ENCODE measurements around the gene MAST4. TPM values are rescaled to one million over a fixed set of nuclear protein-coding genes. Genes with fewer than 3 reads are reported as not detected.
A peak's percentile ranks its signal among the peaks of the same experiment; 100 is the strongest.

Gene MAST4
- total RNA-seq, 1 experiment from 2014 or later: 3.3 TPM

DNA sequence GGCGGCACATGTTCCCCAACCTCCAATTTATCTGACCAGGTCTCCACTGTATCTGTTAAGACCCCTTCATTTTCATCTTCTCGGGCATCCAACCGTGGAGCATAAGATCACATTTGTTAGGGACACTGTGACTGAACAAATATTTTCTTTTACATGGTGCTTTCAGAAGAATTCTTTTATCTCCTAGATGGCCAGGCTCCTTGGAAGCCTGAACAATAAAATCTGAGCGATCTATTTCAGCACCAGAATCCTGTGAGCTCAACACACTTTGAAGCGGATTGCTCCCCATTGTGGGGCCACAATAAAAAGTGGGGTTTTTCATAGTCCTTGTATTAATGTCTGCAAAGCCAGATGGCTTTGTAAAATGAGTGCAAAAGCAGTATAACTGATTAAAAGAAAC is 326.7 kb downstream of the MAST4 start:
- H3K9me3 ChIP-seq (replicated peaks): no peaks in the 10 kb centered on the region
- DNase-seq: no peak

DNA sequence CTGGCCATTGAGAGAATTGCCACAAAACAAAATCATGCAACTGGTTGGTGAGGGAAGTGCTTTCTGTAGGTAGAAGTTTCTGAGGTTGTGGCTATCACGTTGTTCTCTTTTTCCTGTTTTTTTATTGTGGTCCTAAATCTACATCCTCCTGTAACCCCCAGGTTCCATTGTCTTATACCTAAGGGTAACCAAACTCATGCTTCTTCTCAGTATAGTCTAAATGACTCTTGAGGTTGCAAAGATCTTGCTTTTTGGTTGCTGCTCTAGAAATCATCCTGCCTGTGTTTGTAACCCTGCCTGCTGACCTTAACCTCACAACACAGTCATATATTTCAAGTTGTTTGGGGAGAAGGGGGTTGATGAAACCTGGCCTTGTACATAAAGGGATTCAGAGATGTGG is 327.3 kb downstream of the MAST4 start:
- H3K9me3 ChIP-seq (replicated peaks): no peaks in the 10 kb centered on the region
- H3K4me3 ChIP-seq: no peak overlapping the region
- H3K4me1 ChIP-seq: no peaks in the 10 kb centered on the region
- no peak for DNase-seq
- no peaks in the 10 kb centered on the region for H3K27me3 ChIP-seq
- H3K36me3 ChIP-seq: no peaks in the 10 kb centered on the region
- no peak overlapping the region for H3K27ac ChIP-seq

More for the DNA sequence above, 326.7 kb downstream of the MAST4 start:
- Histone ChIP-seq H3K27ac (no peak overlapping the region), H3K4me3 (no peak overlapping the region), H3K36me3 (no peaks in the 10 kb centered on the region), H3K4me1 (no peaks in the 10 kb centered on the region), H3K27me3 (no peaks in the 10 kb centered on the region)

DNA sequence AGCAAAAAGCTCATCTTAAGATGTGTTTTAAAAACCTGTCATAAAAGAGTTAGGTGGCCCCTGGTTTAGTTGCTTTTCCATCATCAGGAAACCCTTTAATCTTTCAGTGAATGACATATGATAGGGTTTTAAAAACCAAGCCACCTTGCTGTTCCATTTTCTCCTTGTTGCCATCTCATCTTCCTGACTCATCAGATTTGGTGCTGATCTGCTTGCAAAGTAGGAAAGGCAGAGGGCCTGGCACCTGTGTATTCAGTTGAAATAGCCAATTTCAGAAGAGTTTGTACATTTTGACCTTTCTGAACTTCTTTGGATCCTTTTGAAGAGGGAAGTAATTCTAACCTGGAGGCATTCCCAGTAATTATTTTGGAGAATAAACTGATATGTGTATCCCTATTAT is 327.7 kb downstream of the MAST4 start:
- no peaks in the 10 kb centered on the region for H3K9me3 ChIP-seq (replicated peaks)
- H3K36me3 ChIP-seq: no peaks in the 10 kb centered on the region
- H3K4me1 ChIP-seq: no peaks in the 10 kb centered on the region
- no peak overlapping the region for H3K27ac ChIP-seq
- no peaks in the 10 kb centered on the region for H3K27me3 ChIP-seq
- no peak overlapping the region for H3K4me3 ChIP-seq
- DNase-seq: no peak

DNA sequence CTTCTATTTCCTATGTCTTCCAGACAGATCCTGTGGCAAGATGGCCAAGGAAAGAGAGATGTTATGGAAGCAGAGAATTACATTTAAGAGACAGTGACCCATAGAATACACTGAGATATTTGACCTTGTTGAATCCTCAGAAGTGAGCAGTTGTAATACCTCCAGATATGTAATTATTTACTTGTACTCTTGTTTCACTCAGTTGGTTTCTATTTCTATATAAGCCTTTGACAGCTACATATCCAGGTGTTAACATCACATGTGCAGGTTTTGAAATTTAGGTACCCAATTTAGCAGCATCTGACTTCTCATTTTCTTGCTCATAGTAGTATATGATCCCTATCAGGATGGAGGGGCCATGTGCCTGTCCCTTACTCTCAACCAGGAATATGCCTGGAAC is 330.9 kb downstream of the MAST4 start:
- H3K9me3 ChIP-seq (replicated peaks): no peaks in the 10 kb centered on the region
- no peak overlapping the region for H3K27ac ChIP-seq
- H3K4me1 ChIP-seq: no peaks in the 10 kb centered on the region
- DNase-seq: no peak
- no peaks in the 10 kb centered on the region for H3K36me3 ChIP-seq
- no peaks in the 10 kb centered on the region for H3K27me3 ChIP-seq
- no peak overlapping the region for H3K4me3 ChIP-seq

DNA sequence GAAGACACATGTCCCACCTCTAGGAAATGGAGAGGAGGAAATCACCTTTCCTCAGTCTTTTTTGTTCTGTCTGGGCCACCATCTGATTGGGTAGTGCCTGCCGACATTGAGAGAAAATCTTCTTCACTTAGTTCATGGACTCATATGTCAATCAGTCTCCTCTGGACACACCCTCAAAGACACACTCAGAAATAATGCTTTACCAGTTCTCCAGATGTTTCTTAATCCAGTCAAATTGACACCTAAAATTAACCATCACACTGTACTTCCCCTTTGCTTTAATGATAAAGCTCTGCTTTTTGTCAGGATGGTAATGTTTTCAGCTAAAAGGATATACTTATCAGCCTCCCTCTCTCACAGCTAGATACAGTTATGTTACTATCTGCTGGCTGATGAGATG is 333.1 kb downstream of the MAST4 start:
- H3K27me3 ChIP-seq: no peaks in the 10 kb centered on the region
- no peak for DNase-seq
- no peaks in the 10 kb centered on the region for H3K4me1 ChIP-seq
- no peak overlapping the region for H3K4me3 ChIP-seq
- no peaks in the 10 kb centered on the region for H3K9me3 ChIP-seq (replicated peaks)
- H3K27ac ChIP-seq: no peak overlapping the region
- no peaks in the 10 kb centered on the region for H3K36me3 ChIP-seq

DNA sequence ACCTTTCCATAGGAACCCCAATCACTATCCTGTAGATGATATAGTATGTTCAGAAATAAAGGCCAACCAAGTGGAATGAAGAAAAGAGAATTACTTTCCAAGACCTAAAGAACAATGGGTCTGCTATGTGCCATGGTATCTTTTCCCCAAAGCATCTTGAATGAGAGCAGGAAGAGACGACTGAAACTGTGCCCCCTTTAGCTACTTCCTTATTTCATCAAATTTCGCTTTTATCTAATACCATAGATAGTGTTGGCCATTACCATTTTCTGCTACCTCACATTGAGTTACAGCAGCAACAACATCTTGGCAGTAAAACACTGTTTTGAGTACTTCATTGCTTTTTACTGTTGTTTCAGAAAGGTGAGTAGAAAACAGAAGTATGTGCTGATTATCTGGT is 333.8 kb downstream of the MAST4 start:
- no peaks in the 10 kb centered on the region for H3K9me3 ChIP-seq (replicated peaks)
- no peak overlapping the region for H3K4me3 ChIP-seq
- H3K27me3 ChIP-seq: no peaks in the 10 kb centered on the region
- no peak for DNase-seq
- H3K4me1 ChIP-seq: no peaks in the 10 kb centered on the region
- H3K36me3 ChIP-seq: no peaks in the 10 kb centered on the region
- no peak overlapping the region for H3K27ac ChIP-seq

DNA sequence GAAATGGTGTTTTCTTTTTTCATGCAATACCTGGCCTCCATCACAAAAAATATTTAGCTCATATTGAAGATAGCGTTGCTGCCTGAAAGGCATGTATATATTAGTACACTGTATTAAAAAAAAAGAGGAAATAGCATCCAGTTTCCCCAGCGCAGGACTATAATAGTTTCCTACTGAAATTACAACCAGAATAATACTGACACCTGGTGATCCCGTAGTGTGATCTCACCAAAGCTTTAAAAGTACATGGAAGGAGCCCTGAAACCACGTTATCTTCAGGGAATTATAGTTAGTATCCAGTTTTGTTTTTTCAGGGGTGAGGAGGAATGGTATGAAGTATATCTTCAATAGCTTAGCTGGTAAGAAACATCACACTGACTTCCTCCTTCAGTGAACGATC is 335.5 kb downstream of the MAST4 start:
- no peaks in the 10 kb centered on the region for H3K27me3 ChIP-seq
- H3K9me3 ChIP-seq (replicated peaks): no peaks in the 10 kb centered on the region
- no peaks in the 10 kb centered on the region for H3K4me1 ChIP-seq
- H3K4me3 ChIP-seq: no peak overlapping the region
- H3K27ac ChIP-seq: no peak overlapping the region
- H3K36me3 ChIP-seq: no peaks in the 10 kb centered on the region
- no peak for DNase-seq

DNA sequence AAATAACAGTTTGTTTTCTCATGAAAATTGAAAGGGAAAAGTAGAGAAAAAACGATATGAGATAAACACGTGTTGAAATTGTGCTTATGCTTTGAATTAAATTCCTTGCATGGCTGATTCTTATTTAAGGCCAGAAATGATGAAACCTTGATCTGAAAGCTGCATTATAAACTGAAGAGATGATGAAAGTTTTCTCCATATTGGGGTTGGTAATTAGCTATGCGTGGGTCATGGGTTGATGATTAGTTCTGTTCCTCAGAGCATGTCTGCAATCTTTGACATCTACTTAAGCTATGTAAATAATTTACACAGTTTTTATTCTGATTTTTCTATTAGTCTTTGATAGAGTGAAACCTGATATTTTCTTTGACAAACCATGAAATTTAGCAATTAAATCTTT is 336.3 kb downstream of the MAST4 start:
- Histone ChIP-seq H3K4me3 (no peak overlapping the region), H3K36me3 (no peaks in the 10 kb centered on the region), H3K4me1 (no peaks in the 10 kb centered on the region), H3K27me3 (no peaks in the 10 kb centered on the region), H3K9me3 (replicated peaks) (no peaks in the 10 kb centered on the region), H3K27ac (no peak overlapping the region)
- DNase-seq: no peak

DNA sequence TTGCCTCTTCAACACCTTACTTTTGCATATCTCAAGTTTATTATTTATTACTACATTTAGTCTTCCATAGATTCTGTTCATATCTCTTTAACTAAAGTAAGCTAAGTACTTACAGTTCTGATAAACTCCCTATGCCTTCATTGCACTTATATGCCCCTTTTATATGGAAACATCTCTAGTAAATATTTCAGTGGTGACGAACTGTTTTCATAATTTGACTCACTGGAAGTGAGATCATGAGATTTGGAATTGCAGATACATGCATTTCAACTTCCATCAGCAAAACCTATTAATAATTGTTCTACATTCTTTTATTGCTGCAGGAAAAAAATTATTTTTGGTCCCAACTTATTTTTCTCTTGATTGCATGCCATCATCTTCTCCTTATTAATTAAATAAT is 336.9 kb downstream of the MAST4 start:
- Histone ChIP-seq H3K9me3 (replicated peaks) (no peaks in the 10 kb centered on the region), H3K36me3 (no peaks in the 10 kb centered on the region), H3K4me1 (no peaks in the 10 kb centered on the region), H3K4me3 (no peak overlapping the region), H3K27me3 (no peaks in the 10 kb centered on the region), H3K27ac (no peak overlapping the region)
- DNase-seq: no peak

DNA sequence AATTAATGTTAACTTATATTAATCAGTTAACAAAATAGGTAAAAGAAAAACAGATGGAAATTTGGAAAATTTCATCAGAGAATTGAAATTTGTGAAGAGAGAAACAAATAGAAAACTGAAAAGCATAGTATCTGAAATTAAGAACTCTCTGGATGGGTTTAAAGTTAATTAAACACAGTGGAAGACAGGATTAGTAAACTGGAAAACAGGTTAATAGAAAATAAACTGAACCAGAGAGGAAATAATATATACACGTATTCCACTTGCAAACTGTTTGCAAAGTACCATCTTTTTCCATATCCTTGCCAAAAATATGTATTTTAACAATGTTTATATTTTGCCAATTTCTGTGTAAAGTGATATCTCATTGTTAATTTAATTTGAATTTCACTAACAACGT is 342.9 kb downstream of the MAST4 start:
- Histone ChIP-seq H3K9me3 (replicated peaks) (no peaks in the 10 kb centered on the region), H3K36me3 (no peaks in the 10 kb centered on the region), H3K27me3 (no peaks in the 10 kb centered on the region), H3K27ac (no peak overlapping the region), H3K4me3 (no peak overlapping the region), H3K4me1 (no peaks in the 10 kb centered on the region)
- DNase-seq: no peak

DNA sequence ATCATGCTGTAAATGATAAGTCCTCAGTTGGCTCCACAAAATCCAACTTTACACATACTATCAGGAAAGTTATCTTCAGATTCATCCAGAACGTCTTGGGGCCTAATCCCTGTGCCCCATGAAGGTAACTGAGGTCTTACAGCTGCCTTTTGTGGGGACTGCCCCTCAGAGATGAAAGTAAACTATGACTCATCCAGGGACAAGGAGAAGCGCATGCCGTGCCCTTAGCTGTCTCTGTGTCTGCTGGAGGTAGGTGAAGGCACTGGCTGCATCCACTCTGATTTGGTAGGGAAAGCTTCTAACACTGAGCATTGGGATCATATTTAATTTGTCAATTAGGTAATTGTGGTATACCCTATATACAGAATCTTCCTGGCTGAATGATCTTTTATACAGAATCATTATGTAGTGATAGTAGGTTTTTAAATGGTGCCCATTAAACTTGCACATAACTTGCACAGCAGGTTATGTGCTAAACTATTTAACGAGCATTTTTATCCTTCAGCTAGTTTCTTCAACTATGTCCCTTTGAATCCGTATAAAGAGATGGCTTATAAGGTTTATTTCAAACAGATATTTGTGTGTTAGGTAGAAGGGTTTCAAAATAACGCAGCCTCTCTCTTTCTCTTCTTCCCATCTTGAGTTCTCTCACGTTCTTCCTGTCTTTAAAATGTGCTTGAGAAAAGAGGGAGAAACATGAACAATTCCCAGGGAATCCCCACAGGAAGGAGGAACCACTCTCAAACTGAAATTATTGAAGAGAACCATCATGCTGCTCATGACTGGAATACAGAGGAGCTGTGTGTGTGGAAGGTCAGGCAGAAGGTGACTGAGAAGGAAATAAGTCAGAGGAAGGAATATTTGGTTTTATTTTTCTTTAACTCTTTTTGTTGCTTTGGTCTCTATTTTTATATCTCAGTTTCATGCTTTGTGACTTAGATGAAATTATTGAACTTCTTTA is 349.5 kb downstream of the MAST4 start:
- DNase-seq: peak in 1 of 2 experiments; percentile 9
- no peak overlapping the region for H3K27ac ChIP-seq
- H3K9me3 ChIP-seq (replicated peaks): no peaks in the 10 kb centered on the region
- no peaks in the 10 kb centered on the region for H3K27me3 ChIP-seq
- H3K4me3 ChIP-seq: no peak overlapping the region
- H3K36me3 ChIP-seq: no peaks in the 10 kb centered on the region
- H3K4me1 ChIP-seq: no peaks in the 10 kb centered on the region

DNA sequence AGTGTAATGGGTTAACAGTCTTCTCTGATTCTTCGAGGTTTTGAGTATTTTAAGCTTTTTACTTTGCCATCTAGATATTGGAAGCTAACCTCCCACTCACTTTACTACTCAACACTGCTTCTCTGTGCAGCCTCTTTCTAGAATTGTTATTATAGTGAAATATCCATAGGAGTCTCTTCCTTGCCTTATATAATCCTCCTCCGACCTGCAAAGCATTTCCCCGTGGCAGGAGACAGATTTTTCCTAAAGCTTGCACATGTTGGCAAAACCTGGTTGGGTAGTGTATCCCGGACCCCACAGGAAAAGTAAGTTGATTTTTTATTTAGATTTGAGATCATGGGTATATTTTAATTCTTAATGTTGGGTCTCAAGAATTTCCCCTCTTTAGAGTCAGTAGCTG is 351.3 kb downstream of the MAST4 start:
- DNase-seq: no peak
- Histone ChIP-seq H3K4me3 (no peak overlapping the region), H3K9me3 (replicated peaks) (no peaks in the 10 kb centered on the region), H3K4me1 (no peaks in the 10 kb centered on the region), H3K36me3 (no peaks in the 10 kb centered on the region), H3K27ac (no peak overlapping the region), H3K27me3 (no peaks in the 10 kb centered on the region)

DNA sequence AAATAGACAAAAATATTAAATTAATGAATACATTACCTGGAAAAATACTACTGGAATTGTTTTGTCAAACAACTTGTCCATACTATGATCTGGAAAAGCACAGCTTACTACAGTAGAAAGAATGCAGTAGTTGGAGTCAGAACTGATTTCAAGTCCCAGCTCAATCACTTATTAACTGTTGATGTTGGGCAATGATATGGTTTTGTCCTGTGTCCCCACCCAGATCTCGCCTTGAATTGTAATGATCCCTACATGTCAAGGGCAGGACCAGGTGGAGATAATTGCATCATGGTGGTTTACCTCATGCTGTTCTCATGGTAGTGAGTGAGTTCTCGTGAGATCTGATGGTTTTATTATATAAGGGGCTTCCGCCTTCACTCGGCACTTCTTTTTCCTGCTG is 352.9 kb downstream of the MAST4 start:
- Histone ChIP-seq H3K27me3 (no peaks in the 10 kb centered on the region), H3K36me3 (no peaks in the 10 kb centered on the region), H3K4me3 (no peak overlapping the region), H3K9me3 (replicated peaks) (no peaks in the 10 kb centered on the region), H3K27ac (no peak overlapping the region), H3K4me1 (no peaks in the 10 kb centered on the region)
- DNase-seq: no peak

DNA sequence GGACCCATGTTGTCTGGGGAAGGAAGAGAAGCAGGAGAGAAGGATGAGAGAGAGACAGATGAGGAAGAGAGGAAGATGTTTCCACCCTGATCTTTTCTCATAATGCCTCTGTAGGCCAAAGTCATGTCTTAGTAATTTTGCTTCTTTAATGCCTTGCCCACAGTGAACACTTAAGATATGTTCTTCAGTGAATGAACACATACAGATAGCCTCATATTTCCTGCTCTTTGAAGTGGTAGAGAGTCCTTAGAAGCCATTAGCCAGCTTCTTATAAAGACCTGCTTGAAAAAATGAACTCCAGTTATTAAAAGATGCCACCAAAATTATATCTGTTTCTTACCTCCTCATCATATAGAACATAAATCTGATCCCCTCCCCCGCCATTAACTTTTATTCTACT is 356.0 kb downstream of the MAST4 start:
- Histone ChIP-seq H3K27me3 (no peaks in the 10 kb centered on the region), H3K4me1 (no peaks in the 10 kb centered on the region), H3K4me3 (no peak overlapping the region), H3K27ac (no peak overlapping the region), H3K36me3 (no peaks in the 10 kb centered on the region), H3K9me3 (replicated peaks) (no peaks in the 10 kb centered on the region)
- DNase-seq: no peak

DNA sequence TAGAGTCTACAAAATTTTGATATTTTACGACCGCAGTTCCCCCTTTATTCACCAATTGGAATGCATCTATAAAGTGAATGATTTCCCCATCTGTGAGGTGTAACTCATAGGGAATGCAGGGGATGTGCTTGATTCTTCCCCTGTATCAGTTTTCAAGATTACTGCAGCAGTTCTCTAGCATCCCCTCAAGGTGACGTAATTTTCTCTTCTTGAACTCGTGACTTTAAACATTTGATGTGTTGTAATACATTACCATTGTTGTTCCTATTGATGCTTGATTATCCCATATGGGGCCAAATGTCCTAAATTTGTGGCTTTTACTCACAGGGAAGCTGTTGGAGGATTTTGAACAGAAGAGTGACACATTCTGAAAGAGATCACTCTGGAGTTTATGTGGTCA is 360.2 kb downstream of the MAST4 start:
- Histone ChIP-seq H3K9me3 (replicated peaks) (no peaks in the 10 kb centered on the region), H3K4me1 (peaks cover 3% of the 10 kb centered on the region; the same call in 1 of the 2 replicates), H3K36me3 (no peaks in the 10 kb centered on the region), H3K4me3 (no peak overlapping the region), H3K27ac (no peak overlapping the region), H3K27me3 (no peaks in the 10 kb centered on the region)
- no peak for DNase-seq

Data from SJCRH30 (cell line).